Nephron progenitor cell (in vitro differentiated cells): ENCODE measurements around the gene GLIS1.

ENCODE experiments used
- DNase-seq: peaks from one replicate; pipeline ENCODE4 v3.0.0; 2021
- H3K27ac Mint-ChIP-seq: 2 replicates; pipeline ENCODE4 v1.8.0; 2021; ENCODE audit warnings: mild to moderate bottlenecking, moderate library complexity, mixed read lengths
- H3K27me3 Mint-ChIP-seq: 2 replicates; pipeline ENCODE4 v1.8.0; 2021; ENCODE audit warnings: mild to moderate bottlenecking, low read depth, mixed read lengths; ENCODE audit not compliant: poor library complexity
- H3K36me3 Mint-ChIP-seq: 2 replicates; pipeline ENCODE4 v1.8.0; 2021; ENCODE audit warnings: low read depth, mixed read lengths
- H3K4me1 Mint-ChIP-seq: 2 replicates; pipeline ENCODE4 v1.8.0; 2021; ENCODE audit warnings: mixed read lengths
- H3K4me3 Mint-ChIP-seq: 2 replicates; pipeline ENCODE4 v1.8.0; 2021; ENCODE audit warnings: mild to moderate bottlenecking, moderate library complexity, mixed read lengths
- H3K9me3 Mint-ChIP-seq: 2 replicates; pipeline ENCODE4 v1.8.0; 2021; ENCODE audit warnings: mild to moderate bottlenecking, moderate library complexity, mixed read lengths
- TF ChIP-seq, protein P1 (sequence below): fragments of 200-600 bp; sonication (generic); IDR thresholded peaks from 2 replicates; pipeline ENCODE4 v1.5.0; 2021; ENCODE audit warnings: antibody characterized with exemption

Gene GLIS1

DNA sequence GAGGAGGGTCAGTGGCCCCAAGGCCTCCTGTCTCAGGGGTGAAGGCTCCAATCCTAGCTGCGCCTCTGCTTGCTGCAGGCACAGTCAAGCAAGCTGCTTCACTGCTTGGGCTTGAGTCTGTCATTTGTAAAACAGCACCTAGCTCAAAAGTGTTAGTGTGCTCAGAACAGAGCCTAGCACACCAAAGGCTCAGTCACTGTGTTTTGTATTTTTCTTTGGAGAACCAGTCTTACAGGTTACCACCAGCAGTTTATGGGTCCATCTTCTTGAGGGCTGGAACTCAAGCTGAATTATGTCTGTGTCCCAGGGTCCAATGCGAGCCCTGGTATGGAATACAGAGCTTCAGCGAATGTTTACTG is 166.2 kb downstream of the GLIS1 start:
- TF ChIP-seq, protein P1, sequence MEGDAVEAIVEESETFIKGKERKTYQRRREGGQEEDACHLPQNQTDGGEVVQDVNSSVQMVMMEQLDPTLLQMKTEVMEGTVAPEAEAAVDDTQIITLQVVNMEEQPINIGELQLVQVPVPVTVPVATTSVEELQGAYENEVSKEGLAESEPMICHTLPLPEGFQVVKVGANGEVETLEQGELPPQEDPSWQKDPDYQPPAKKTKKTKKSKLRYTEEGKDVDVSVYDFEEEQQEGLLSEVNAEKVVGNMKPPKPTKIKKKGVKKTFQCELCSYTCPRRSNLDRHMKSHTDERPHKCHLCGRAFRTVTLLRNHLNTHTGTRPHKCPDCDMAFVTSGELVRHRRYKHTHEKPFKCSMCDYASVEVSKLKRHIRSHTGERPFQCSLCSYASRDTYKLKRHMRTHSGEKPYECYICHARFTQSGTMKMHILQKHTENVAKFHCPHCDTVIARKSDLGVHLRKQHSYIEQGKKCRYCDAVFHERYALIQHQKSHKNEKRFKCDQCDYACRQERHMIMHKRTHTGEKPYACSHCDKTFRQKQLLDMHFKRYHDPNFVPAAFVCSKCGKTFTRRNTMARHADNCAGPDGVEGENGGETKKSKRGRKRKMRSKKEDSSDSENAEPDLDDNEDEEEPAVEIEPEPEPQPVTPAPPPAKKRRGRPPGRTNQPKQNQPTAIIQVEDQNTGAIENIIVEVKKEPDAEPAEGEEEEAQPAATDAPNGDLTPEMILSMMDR: no peak
- H3K27me3 Mint-ChIP-seq: peaks cover 24% of the 10 kb centered on the region
- H3K4me1 Mint-ChIP-seq: peaks cover 29% of the 10 kb centered on the region
- no peaks in the 10 kb centered on the region for H3K36me3 Mint-ChIP-seq
- DNase-seq: no peak
- H3K9me3 Mint-ChIP-seq: no peaks in the 10 kb centered on the region
- no peak overlapping the region for H3K27ac Mint-ChIP-seq
- H3K4me3 Mint-ChIP-seq: no peak overlapping the region

DNA sequence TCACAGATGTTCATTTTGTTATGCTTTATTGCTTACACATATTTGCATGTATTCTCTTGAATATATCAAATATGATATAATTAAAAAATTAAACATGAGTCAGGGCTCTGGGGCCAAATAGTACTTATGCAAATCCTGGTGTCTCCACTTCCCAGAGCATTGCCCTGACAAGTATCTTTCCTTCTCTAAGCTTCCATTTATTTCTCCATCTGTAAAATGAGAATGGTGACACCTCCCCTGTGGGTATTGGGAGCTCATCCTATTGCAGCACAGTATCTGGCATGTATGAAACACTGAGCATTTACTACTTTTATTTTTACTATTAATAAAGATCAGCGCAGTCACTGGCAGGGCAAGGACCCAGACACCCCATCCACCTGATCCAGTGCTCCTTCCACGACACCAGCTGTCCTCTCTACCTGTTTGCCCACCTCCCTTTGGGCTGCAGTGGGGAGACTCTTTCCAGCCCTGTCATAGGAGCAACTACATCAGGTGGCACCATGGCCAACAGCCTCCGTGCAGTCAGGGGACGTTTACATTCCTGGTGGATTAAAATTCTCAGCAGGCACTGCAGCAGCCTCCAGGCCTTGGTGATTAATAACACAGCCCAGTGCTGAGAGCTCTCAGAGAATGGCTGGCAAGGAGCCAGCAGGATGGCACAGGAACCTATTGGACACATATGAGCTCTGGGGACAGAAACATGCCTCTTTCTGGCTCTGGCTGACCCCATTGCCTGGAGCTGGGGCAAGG is 166.7 kb downstream of the GLIS1 start:
- TF ChIP-seq, protein P1: no peak
- Mint-ChIP-seq H3K4me3 (no peak overlapping the region), H3K9me3 (peaks cover 1% of the 10 kb centered on the region), H3K27me3 (peaks cover 21% of the 10 kb centered on the region), H3K27ac (no peak overlapping the region), H3K4me1 (peaks cover 27% of the 10 kb centered on the region), H3K36me3 (no peaks in the 10 kb centered on the region)
- no peak for DNase-seq

DNA sequence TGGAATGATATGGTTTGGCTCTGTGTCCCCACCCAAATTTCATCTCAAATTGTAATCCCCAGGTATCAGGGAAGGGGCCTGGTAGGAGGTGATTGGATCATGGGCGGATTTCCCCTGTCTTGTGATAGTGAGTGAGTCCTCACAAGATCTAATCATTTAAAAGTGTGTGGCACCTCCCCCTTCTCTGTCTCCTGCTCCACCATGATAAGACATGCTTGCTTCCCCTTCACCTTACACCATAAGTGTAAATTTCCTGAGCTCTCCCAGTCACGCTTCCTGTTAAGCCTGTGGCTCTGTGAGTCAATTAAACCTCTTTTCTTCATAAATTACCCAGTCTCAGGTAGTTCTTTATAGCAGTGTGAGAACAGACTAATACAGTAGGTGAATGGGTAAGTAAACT is 170.4 kb downstream of the GLIS1 start:
- peaks cover 14% of the 10 kb centered on the region for H3K27me3 Mint-ChIP-seq
- no peak overlapping the region for H3K4me3 Mint-ChIP-seq
- H3K36me3 Mint-ChIP-seq: no peaks in the 10 kb centered on the region
- TF ChIP-seq, protein P1: no peak
- no peak overlapping the region for H3K27ac Mint-ChIP-seq
- DNase-seq: no peak
- H3K4me1 Mint-ChIP-seq: peaks cover 6% of the 10 kb centered on the region
- peaks cover 7% of the 10 kb centered on the region for H3K9me3 Mint-ChIP-seq

DNA sequence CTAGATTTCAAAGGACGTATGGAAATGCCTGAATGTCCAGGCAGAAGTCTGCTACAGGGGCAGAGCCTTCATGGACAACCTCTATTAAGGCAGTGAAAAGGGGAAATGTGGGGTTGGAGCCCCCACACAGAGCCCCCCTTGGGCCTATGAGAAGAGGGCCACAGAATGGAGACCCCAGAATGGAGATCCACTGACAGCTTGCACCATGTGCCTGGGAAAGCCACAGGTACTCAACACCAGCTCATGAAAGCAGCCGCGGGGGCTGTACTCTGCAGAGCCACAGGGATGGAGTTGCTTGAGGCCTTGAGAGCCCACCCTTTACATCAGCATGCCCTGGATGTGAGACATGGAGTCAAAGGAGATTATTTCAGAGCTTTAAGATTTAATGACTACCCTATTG is 171.1 kb downstream of the GLIS1 start:
- DNase-seq: no peak
- H3K36me3 Mint-ChIP-seq: no peaks in the 10 kb centered on the region
- peaks cover 5% of the 10 kb centered on the region for H3K4me1 Mint-ChIP-seq
- TF ChIP-seq, protein P1: no peak
- H3K9me3 Mint-ChIP-seq: peaks cover 7% of the 10 kb centered on the region
- H3K27ac Mint-ChIP-seq: no peak overlapping the region
- H3K4me3 Mint-ChIP-seq: no peak overlapping the region
- peaks cover 21% of the 10 kb centered on the region for H3K27me3 Mint-ChIP-seq

DNA sequence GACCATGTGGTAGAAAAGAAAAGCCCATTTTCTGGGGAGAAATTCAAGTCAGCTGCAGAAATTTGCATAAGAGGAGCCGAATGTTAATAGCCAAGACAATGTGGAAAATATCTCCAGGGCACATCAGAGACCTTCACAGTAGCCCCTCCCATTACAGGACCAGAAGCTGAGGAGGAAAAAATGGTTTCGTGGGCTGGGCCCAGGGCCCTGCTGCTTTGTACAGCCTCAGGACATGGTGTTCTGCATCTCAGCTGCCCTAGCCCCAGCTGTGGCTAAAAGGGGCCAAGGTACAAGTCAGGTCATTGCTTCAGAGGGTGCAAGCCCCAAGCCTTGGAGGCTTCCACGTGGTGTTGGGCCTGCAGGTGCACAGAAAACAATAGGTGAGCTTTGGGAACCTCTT is 171.5 kb downstream of the GLIS1 start:
- Mint-ChIP-seq H3K9me3 (peaks cover 7% of the 10 kb centered on the region), H3K4me1 (peaks cover 9% of the 10 kb centered on the region), H3K27me3 (peaks cover 22% of the 10 kb centered on the region), H3K36me3 (no peaks in the 10 kb centered on the region), H3K4me3 (no peak overlapping the region), H3K27ac (no peak overlapping the region)
- DNase-seq: no peak
- TF ChIP-seq, protein P1: no peak

DNA sequence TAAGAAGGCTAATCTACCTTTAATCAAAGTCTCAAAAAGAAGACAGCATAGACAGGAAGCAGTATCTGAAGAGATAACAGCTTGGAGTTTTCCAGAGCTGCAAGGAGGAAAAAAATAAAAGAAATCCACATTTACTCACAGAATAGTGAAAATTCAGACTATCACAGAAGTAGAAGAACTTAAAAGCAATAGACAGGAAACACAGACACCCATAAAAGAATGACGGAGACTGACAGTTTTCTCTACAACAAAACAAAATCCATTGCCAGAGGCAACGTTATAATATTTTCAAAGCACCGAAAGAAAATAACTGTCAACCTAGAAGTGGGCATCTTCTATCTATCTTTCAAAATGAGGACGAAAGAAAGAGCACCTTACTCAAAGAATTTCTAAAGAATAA is 175.4 kb downstream of the GLIS1 start:
- no peak overlapping the region for H3K4me3 Mint-ChIP-seq
- H3K4me1 Mint-ChIP-seq: peaks cover 33% of the 10 kb centered on the region
- peaks cover 15% of the 10 kb centered on the region for H3K27me3 Mint-ChIP-seq
- H3K27ac Mint-ChIP-seq: no peak overlapping the region
- H3K9me3 Mint-ChIP-seq: peaks cover 7% of the 10 kb centered on the region
- DNase-seq: no peak
- H3K36me3 Mint-ChIP-seq: no peaks in the 10 kb centered on the region
- TF ChIP-seq, protein P1: no peak
